ENCODE results near the gene CAMK2D.

GRCh38 chr4:113701169-113701568, 60.4 kb downstream of the CAMK2D start:
- TF ChIP-seq EZH2 (IDR thresholded peaks at IDR 0.05) (no peak), POLR2AphosphoS5 (IDR thresholded peaks at IDR 0.05; ENCODE audit: borderline replicate concordance, low read depth, low read length) (no peak)
